Suppressor macrophage treated with lipopolysaccharide for 4 hours (primary cell): ENCODE results near the gene KLHL3.

Experiments
- DNase-seq: peaks from one replicate; pipeline ENCODE4 v3.0.0-alpha.2; 2020

KLHL3 gene

GRCh38 chr5:137741718-137742117 lies 5.8 kb upstream of the KLHL3 start:
- DNase-seq = no peak

DNA sequence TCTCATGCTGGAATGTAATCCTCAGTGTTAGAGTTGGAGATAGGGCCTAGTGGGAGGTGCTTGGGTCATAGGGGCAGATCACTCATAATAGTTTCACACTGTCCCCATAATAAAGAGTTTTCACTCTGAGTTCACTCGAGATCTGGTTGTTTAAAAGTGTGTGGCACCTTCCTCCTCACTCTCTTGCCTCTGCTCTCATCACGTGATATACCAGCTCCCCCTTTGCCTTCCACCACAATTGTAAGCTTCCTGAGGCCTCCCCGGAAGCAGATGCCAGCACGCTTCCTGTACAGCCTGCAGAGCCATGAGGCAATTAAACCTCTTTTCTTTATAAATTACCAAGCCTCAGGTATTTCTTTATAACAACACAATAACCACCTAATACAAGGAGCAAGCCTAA lies 3.8 kb upstream of the KLHL3 start:
- no peak for DNase-seq

DNA sequence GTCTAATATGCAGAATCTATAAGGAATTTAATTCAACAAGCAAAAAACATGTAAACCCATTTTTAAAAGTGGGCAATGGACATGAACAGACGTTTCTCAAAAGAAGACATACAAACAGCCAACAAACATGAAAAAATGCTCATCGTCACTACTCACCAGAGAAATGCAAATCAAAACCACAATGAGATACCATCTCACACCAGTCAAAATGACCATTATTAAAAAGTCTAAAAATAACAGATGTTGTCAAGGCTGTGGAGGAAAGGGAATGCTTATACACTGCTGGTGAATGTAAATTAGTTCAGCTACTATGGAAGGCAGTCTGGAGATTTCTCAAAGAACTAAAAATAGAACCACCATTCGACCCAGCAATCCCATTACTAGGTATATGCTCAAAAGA lies 3.1 kb upstream of the KLHL3 start:
- DNase-seq = no peak

DNA sequence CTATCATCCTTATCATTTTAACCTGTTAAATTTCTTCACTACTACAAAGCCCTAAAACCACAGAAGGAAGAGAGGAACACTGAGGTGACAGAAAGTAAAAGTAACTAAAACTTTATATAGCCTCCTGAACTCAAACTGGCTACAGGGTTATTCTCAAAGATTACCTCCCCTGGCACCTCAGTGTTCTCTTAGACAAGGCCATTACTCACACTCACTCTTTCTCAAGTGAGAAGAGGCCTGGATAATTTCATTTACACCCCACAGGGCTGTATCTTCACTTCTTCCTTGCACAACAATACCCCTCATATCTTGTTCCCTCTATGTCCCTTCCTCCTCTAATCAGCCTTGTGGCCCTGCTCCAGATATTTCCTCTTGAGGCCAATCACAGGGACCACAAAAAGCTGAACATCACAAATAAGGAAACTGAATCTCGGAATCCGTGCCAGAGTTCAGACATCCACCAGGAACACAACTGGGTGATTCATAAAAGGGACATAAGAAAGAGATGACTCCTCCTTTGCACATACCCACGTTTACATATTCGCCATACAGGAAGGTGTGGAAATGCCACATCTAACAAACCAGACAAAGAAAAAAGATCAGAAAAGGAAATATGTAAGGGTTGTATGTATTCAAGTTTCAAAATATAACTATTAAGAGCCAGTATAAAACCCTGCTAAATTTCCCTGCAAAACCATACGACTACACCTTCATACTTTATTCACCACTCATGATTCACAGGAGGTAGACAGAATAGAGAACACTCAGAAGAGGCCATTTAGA lies 1.7 kb upstream of the KLHL3 start:
- DNase-seq = peak; percentile 86

GRCh38 chr5:137736496-137736895 lies 607 bp upstream of the KLHL3 start:
- no peak for DNase-seq

DNA sequence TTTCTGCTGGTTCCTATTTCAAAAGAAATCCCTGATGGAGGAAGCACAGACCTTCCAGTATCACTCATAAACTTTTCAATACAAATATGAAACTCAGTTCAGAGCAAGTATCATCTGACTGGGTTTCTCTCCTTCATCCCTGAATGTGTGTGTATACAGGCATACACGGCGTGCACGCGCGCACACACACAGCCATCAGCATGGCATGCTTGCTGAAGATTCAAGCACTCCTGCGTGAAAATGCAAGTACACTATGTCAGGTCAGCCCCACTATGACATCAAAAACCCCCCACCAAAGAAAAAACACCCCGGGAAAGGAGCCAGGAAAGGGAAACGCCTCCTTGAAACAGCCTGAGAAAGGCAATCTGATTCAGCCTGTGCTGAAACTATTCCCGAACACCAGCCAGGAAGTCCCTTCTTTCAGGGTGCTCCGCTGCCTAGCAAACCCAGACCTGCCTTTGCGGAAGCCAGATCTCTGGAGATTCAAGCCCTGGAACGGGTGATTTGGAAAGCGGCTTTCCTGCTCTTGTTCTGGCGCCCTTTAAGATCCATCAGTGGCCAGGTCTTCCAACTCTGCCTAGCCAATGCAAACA lies 831 bp downstream of the KLHL3 start:
- DNase-seq = peak; percentile 46

DNA sequence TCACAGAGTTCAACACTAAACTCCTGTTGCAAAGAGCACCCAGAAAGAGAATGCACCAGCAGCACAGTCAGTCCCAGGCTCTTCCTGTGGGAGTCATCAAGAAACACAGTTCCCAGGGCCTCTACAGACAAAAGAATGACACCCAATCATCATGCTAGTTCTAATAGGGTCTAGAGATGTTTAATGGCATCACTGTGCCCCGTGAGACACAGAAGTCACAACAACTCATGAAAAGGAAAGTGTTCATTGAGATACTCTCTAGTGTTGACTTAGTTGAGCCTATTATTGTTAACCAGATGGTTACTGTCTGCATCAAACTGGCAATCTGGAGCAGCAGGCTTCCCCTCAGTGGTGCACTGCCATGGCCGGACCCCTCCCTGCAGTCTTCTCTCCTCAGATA lies 1.6 kb downstream of the KLHL3 start:
- peak; percentile 23 for DNase-seq

GRCh38 chr5:137733922-137734321 lies 2.0 kb downstream of the KLHL3 start:
- DNase-seq = no peak

- DNase-seq = no peak
These were observed 2.9 kb downstream of the KLHL3 start for GRCh38 chr5:137733006-137733405.

- DNase-seq = no peak
These were observed 4.7 kb downstream of the KLHL3 start for GRCh38 chr5:137731176-137731575.

GRCh38 chr5:137730336-137730735 lies 5.6 kb downstream of the KLHL3 start:
- no peak for DNase-seq

GRCh38 chr5:137728048-137728447 lies 7.8 kb downstream of the KLHL3 start:
- no peak for DNase-seq

GRCh38 chr5:137727623-137728022 lies 8.3 kb downstream of the KLHL3 start:
- no peak for DNase-seq

GRCh38 chr5:137724251-137724650 lies 11.6 kb downstream of the KLHL3 start:
- no peak for DNase-seq

GRCh38 chr5:137718611-137719010 lies 17.3 kb downstream of the KLHL3 start:
- no peak for DNase-seq

GRCh38 chr5:137716337-137716736 lies 19.6 kb downstream of the KLHL3 start:
- no peak for DNase-seq

- DNase-seq = no peak
These were observed 20.4 kb downstream of the KLHL3 start for GRCh38 chr5:137715456-137715855.

GRCh38 chr5:137714946-137715345 lies 20.9 kb downstream of the KLHL3 start:
- DNase-seq = peak; percentile 22

GRCh38 chr5:137714494-137714893 lies 21.4 kb downstream of the KLHL3 start:
- no peak for DNase-seq

- no peak for DNase-seq
These were observed 23.7 kb downstream of the KLHL3 start for GRCh38 chr5:137712139-137712667.

DNA sequence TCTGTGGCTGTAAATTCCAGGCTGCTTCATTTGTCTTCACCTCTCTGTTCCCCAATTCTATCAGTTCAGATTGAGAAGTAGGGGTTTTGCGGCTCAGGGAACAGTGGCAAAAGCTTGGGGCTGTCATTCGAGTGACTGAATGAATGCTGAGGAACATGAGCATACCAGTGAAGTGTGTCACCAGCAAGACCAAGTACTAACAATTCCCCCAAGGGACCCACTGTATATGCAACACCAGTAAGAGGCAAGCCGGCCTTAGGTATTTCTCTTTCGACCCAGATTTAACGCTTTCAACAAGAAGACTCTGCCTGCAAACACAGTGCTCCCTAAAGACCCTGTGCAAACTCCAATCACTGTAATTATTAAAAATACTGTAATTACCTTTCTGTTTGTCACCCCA lies 25.8 kb downstream of the KLHL3 start:
- no peak for DNase-seq

DNA sequence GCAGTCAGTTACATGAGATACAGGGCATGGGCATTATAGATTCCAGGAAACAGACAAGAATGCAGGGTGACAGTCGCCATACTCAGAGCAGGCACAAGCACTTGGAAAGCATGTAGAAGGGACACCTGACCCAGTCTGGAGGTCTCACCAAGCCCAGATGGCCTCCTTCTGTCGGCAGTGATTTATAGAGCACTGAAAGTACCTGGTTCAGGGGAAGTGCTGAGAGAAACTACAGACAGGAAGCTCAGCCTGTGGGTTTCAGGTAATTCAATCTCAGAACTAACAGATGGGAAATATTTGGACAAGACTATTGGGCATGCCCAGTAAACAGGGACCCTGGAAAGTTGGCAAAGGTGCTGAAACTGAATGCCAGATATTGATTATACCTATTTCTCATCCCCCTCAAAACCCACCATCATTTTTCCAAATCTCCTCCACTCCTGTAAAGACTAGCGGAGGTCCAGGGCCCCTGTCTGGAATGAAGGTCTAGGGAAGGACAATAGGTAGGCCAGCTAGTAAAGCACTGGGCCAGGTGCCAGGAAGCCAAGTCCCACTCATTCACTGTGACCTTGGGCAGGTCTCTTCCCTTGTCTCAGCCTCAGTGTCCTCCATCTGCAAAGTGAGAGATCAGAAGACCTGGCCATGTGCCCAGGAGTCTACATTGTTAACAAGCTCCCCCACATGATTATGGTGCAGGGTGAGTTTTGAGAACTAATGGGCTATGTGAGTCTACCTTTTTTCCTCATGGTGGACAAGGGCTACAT lies 26.9 kb downstream of the KLHL3 start:
- no peak for DNase-seq

DNA sequence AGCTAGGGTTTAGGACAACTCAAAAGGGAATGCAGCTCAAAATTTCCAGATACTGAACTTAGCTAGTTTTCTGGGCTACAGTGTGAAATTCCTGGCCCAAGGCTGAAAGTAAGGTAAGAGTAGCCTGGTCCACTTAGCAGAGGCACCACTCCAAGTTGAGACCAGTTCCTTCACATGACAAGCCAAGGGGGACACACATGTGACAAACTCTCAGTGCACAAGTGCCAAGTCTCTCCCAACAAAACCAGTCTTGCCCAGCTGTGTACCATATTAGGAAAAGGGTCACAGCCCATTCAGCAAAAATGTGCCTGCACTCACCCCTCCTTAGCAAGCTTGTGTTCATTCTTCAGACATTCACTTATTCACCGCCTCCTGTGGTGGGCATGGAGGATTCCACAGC lies 27.8 kb downstream of the KLHL3 start:
- no peak for DNase-seq

- no peak for DNase-seq
These were observed 29.0 kb downstream of the KLHL3 start for GRCh38 chr5:137706841-137707240.
